Stimulated activated CD8-positive, alpha-beta memory T cell treated with anti-CD3 and anti-CD28 coated beads, Interleukin-7, amount 100 ng/mL, for 24 hours (primary cell): Measurements from ENCODE around the gene ITGA11.
"Not testable (repeated sequence)": the region's sequence is repeated elsewhere in the genome, so short reads cannot be mapped to it uniquely, and the experiment has no call there.

Experiments
- DNase-seq: peaks from one replicate; pipeline ENCODE4 v3.0.0-alpha.2; 2020; ENCODE audit warnings: low read depth

Gene ITGA11

DNA sequence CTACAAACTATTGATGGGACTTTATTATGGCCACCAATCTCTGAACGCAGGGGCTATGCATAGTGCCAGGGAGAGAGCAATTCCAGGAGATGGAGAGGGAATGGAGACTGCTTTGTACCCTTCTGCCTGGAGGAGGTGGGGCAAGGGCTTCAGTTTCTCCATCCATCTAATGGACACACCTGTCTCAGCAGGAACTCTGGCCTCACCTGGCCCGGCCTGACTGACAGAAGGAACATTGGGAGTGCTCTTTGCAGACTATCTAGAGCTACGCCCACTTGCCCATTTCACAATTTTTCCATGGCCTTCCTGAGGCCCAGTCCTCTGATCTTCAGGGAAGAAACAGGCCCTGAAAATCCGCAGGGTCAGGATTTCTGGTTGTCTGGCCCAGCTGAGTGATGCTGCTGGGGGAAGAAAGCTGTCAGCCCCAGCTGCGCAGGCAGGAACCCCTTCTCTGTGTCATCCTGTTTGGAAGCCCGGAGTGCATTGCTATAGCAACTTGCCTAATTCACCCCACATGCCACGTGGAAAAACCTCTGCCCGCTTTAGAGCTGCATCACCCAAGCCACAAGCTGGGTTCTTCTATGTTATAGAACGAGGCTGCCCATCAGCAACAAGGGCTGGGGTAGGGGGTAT lies 6.4 kb downstream of the ITGA11 start:
- DNase-seq, result no peak

GRCh38 chr15:68424754-68425390 lies 7.1 kb downstream of the ITGA11 start:
- no peak for DNase-seq

DNA sequence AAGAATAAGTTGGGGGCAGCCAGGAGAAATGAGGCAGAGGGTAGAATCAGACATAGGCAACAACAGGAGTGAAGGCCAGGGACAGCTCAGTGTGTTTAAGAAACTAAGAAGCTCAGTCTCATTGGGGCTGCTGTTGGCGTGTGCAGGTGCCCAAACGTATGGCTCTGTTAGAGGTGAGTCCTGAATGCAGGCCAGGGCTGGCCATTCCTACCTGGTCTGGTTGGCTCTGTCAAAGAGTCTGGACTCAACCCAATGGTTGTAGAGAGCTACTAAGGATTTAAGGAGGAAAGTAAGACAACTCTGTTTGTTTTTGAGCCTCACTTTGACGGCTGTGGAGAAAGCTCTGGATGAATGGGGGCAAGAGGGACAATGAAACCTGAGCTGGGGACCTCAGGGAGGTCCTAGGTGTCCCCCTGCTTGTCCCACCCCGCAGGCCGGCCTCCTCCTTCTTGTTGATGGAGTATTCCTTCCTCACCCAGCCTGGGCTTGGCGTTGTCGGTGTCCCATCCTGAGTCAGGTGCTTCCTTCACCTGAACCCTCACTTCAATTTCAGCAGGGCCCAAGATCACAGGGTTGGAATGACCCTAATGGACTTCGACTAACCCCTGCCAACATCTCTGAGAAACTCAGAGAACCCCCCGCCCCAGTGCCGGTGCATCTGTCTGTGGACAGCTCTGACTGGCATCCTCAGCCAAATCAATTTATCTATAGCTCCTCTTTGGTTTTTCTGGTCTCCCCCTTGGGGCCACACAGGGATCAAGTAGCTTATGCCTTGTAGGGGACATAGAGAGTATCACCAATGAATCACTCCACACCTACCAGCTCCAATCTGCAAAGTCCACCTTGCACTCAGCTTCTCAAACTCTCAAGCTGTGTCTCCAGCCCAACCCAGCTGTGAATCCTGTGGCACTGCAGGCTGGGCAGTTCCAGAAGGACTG lies 8.3 kb downstream of the ITGA11 start:
- DNase-seq, result no peak

DNA sequence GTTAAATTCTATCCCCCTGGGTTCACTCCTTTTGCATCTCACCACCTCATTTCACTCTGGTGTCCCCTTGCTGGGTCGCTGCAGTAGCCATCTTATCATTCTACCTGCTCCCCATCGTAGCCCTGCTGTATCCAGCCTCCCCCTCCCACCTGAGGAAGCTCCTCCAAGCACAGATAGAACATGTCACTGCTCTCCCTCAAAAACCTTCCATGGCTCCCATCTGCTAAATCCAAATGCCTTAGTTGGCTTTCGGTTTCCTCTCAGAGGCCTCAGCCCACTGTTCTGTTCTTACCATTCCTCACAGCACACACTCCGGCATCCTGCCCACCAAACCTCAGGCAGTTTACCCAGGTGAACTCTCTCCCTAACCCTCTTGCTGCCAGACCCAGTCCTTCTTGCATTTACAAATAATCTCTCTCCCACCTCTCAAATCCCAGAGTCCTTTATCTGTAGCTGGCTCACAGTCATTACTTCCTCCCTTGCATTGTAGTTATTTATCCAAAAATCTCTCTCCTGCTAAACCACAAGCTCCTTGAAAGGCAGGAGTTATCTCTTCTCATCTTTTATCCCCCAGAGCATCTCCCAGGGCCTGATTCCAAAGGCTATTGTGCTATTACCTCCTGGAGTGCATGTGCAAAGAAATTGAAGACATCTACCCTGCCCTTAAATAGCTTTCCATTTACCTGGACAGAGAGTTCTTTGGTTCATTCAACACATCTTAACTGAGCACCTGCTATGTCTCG lies 9.4 kb downstream of the ITGA11 start:
- DNase-seq, result not testable (repeated sequence)

- DNase-seq, result no peak
Measured at GRCh38 chr15:68421798-68422402, 10.1 kb downstream of the ITGA11 start.

DNA sequence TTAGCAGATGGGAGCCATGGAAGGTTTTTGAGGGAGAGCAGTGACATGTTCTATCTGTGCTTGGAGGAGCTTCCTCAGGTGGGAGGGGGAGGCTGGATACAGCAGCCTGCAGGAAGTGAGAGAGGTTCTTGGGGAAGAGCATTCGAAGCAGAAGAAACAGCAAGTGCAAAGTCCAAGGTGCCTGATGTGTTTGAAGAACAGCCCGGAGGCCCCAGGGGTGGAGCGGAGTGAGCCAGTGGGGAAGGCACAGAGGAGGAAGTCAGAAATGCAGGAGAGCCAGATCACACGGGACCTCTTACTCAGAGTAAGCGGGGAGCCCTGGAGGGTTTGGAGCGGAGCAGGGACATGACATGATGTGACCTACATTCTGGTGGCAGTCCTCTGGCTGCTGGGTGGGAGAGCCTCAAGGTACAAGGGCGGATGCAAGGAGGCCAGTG lies 10.8 kb downstream of the ITGA11 start:
- DNase-seq, result no peak

- DNase-seq, result no peak
Measured at GRCh38 chr15:68420186-68420684, 11.7 kb downstream of the ITGA11 start.

DNA sequence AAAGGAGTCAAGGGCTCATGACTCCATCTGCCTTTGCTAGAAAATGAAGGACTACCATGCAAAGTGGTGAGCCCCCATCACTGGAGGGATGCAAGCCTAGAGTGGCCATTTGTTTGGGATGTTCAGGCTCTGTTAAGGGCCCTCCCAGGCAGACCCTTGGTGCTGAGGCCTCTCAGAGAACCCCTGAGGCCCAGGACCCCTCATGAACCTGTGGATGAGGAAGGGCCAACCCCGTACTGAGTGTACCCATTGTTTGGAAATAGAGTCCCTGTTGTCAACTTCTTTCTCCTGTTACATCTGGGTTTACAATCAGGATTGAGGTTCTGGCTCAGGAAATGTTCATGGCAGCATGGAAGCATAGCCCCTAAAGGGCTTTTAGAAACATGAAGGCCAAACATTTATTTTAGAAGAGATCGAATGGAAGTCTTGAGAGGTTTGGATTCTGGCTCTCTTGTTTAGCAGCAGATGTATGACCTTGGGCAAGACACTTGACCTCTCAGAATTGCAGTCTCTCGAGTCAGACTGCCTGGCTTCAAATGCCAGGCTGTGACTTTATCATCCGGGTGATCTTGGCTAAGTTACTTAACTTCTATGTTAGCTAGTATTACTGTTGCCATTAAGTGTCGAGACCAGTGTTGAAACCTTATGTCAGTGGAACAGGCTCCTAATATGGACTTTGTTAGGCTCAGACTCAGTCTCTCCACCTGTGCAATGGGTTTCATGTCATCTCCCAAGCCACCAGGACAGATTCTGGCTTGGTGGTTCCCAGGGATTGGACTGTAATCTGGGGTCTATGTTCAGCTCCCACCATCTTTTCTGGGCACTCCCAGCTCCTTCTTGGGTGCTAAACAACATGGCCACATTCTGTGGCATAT lies 12.4 kb downstream of the ITGA11 start:
- DNase-seq, result no peak

- no peak for DNase-seq
Measured at GRCh38 chr15:68418611-68419161, 13.3 kb downstream of the ITGA11 start.

DNA sequence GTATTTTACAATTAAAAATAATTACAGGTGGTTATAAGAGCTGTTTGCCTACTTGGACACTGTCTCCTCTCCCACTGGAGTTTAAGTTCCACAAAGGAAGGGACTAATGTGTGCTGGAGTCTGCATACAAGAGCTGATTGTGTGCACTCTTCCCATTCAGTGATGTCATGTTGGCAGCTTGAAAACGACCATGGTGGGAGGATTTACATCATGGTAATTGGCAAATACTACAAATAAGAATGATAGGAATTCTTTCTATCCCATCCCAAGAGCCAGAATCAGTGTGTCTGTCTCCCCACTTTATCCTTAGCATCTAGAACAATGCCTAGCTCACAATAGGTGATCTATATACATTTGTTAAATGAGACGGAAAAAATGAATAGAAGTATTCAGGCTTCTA lies 14.1 kb downstream of the ITGA11 start:
- no peak for DNase-seq

DNA sequence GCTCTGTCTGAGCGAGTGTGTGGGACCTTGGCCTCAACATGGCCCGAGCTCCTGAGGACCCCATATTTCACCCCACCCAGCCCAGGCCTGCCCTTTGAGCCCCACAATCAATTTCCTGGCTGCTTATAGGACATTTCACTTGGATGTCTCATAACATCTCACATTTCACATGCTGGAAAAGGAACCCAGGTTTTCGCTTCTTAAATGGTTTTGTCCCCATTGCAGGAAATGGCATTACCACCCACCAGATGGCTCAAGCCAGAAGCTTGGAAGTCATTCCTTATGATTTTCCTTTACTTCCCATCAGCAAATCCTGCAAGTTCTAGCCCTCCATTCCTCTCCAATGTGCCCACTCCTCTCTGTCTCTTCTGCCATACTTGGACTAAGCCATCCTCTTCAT lies 14.9 kb downstream of the ITGA11 start:
- DNase-seq, result no peak

- no peak for DNase-seq
Measured at GRCh38 chr15:68416158-68416535, 15.8 kb downstream of the ITGA11 start.

GRCh38 chr15:68415501-68416157 lies 16.3 kb downstream of the ITGA11 start:
- DNase-seq, result no peak

- DNase-seq, result no peak
Measured at GRCh38 chr15:68415061-68415460, 16.9 kb downstream of the ITGA11 start.

DNA sequence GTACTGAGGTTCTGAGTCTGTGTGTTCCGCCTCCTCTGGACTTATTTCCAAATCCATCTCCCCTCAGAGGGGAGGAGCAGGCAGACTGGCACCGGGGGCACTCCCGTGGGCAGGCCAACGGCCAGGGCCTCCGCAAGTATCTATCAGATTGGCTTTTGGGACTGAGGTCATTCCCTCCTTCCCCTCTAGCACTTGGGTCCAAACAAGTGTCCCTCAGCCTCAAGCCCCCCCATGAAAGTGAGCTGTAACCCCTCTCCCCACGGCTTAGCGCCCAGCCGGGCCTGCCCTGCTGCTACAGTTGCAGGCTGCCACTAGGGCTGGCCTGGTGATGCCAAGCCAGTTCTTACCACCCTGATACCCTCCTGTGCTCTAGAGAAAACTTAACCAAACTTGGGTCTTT lies 17.4 kb downstream of the ITGA11 start:
- no peak for DNase-seq

GRCh38 chr15:68414206-68414555 lies 17.8 kb downstream of the ITGA11 start:
- DNase-seq, result no peak

- DNase-seq, result no peak
Measured at GRCh38 chr15:68413363-68414205, 18.4 kb downstream of the ITGA11 start.

DNA sequence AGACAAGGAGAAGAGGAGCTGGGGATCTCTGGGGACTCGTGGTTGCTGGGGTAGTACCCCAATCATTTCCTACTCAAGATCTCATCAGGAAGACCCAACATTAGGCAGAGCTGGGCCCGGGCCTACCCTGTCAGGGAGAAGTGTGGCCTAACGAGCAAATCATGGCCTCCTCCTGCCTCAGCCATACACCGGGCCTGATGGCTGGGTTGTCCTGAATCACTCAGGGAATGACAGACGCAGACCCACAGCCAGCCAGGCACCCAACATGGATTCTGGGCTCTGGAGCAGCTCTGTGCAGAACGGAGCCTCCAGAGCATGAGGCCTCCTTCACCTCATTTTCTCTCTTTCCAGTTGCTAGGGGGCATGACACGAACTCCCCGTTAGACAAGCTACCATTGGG lies 19.7 kb downstream of the ITGA11 start:
- no peak for DNase-seq

DNA sequence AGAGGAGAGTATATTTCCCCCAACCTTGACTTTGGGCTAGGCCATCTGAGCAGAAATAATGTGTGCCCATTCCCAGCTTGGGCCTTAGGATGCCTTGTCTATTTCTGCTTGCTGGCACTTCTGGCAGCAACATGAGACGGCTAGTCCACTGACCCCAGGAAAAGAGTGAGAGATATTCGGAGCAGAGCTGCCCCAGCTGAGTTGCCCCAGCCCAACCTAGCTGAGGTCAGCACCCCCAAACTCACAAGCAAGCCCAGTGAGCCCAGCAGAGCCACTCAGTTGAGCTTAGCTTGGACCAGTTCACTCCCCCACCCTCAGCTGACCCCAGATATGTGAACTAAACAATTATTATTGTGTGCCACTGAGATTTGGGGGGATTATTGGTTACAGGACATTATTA lies 20.2 kb downstream of the ITGA11 start:
- DNase-seq, result no peak
